Activated CD8-positive, alpha-beta memory T cell treated with anti-CD3 and anti-CD28 coated beads for 36 hours (primary cell): ENCODE data around the gene ZBTB17. TPM values are rescaled to one million over a fixed set of nuclear protein-coding genes. Genes with fewer than 3 reads are reported as not detected.
"Not testable (repeated sequence)": the region's sequence is repeated elsewhere in the genome, so short reads cannot be mapped to it uniquely, and the experiment has no call there.

Experiments
- CTCF ChIA-PET: fragments of 350-600 bp; sonication (Branson Sonifier 250); formaldehyde crosslinking; loops from one replicate; lab custom pipeline; 2021; ENCODE audit warnings: antibody characterized with exemption; lab: Charles Lee
- POLR2A ChIA-PET: fragments of 350-600 bp; sonication (Branson Sonifier 250); formaldehyde crosslinking; loops from one replicate; lab custom pipeline; 2021; ENCODE audit warnings: antibody characterized with exemption; lab: Charles Lee
- total RNA-seq, 2 experiments: library from RNA; stranded (reverse); gene quantifications; one replicate each; pipeline ENCODE4 v1.2.3, GENCODE V29; 2021

Gene ZBTB17
- total RNA-seq, 2 experiments from 2014 or later: 54.8 to 57.9 TPM

DNA sequence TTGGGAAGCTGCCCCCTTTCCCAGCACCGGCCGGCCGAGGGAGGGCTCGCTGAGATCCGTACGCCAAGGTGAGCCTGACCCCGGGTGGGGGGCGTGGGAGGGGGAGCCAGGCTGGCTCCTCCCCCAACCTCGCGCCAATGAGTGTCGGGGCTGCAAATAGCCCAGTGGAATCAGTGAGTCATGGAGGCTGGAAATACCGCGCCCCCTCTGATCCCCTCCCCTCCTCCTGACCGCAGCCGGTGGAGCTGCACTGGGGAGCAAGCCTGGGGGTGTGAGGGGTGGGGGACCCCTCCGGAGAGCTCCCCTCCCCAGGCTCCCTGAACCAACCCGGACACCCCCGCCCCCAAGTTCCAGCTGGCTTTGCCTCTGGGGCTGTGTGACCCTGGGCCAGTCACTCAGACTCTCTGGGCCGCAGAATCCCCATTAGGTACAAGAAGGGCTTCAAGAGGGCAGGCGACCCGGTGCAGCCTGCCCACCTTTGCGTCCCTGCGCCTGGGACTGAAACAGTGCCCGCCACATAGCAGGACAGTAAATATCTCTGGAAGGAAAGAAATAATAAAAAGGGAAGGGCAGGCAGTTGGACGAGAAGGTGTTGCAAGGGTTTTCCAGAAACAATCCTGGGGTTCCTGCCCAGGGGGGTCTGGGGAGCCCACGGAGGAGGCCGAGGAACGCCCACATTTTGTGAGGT lies 37.5 kb upstream of the ZBTB17 start:
- CTCF ChIA-PET: interaction anchor here (1.3 kb wide), 2 partner anchors 65 to 198 kb away, joined by 3 to 5 read pairs; no protein-coding TSS in a partner anchor

DNA sequence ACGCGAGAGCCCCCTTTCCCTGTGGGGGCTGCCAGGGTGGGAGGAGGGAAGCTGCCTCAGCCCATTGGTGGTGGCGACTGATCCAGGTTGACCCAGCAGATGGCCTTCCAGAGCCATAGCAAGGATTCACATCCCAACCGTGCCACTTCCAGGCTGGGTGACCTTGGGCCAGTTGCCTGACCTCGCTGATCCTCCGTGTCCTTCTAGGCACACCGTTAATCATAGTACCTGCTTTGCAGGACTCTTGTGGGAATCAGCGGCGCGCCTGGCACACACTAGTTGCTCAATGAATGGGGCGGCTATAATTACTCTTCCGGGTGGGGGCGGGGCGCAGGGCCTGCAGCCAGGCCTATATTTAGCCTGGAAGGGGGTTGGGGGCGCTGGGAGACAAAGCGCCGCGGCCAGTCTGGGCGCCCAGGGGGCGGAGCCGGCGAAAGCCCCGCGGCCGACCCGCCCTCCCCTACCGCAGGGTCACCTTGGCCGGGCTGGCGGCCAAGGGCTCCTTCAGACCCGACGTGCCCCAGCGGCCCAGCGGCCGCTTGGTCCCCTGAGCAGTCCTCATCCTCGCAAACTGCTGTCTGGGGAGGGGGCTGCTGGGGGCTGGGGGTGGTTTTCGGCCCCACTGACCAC lies 36.8 kb upstream of the ZBTB17 start:
- POLR2A ChIA-PET: no interaction called here
- CTCF ChIA-PET: interaction anchor here (0.6 to 1.3 kb wide), 2 partner anchors 10 to 197 kb away, joined by 3 to 5 read pairs; no protein-coding TSS in a partner anchor

More for the DNA sequence above, 37.5 kb upstream of the ZBTB17 start:
- POLR2A ChIA-PET: no interaction called here

DNA sequence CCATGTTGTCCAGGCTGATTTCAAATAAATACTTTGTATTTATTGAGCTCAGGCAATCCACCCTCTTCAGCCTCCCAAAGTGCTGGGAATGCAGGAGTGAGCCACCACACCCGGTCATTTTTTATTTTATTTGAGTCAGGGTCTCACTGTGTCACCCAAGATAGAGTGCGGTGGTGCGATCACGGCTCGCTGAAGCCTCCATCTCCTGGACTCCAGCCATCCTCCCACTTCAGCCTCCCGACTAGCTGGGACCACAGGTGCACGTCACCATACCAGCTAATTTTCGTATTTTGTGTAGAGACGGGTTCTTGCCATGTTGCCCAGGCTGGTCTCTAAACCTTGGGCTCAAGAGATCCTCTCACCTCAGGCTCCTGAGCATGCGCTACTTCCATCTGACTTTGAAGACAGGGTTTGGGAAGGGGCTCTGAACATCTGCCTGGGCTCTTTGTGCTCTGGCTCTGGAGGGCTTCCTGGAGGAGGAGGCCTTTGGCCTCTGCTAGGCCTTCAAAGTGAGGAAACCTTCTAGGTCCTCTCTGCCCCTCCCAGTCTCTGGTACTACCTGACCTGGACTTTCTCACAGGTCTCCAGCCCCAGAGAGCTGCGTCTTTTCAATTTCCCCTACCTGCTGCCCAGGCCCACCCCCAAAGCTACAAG lies 36.2 kb upstream of the ZBTB17 start:
- POLR2A ChIA-PET: no interaction called here
- CTCF ChIA-PET: interaction anchor here (0.6 to 0.8 kb wide), 2 partner anchors 9 to 173 kb away, joined by 3 read pairs; no protein-coding TSS in a partner anchor

DNA sequence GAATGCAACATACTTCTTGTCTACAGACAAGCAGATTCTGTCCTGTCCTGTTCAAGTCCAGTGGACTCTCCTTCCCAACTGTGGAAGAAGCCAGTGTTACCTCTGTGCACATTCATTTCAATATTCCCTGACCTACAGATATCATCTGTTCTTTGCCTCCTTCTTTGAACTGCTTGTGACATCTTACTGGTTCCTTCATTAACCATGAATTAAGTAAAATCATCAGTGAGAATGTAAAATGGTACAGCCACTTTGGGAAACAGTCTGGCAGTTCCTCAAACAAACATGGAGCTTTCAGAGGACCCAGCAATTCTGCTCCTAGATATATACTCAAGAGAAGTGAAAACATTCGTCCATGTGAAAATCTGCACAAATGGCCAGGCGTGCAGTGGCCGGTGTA lies 34.9 kb upstream of the ZBTB17 start:
- ChIA-PET POLR2A (no interaction called here), CTCF (interaction anchor here (0.5 to 1.5 kb wide), 5 partner anchors 18 to 179 kb away, joined by 3 to 4 read pairs (median 3); no protein-coding TSS in a partner anchor)

DNA sequence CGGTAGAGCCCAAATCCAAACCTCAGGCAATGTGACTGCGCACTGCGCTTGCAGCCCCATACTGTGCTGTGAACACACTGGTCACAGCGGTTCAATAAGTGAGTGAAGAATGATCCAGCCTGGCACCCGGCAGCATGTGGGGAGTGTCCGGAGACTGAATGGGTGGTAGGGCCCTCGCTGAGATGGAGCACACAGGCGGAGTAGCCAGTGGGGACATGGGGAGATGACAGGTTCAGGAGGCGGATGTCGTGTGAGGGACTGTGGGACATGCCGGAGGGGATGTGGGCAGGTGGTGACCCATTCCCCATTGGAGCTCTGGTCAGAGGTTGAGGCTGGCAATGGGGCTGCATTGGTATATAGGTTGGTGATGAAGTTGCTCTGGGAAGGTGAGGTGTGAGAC lies 33.8 kb upstream of the ZBTB17 start:
- ChIA-PET CTCF (interaction anchor here (0.6 to 1.7 kb wide), 9 partner anchors 9 to 73 kb away, joined by 3 to 4 read pairs (median 3); partner anchors contain the start of gene HSPB7), POLR2A (no interaction called here)

DNA sequence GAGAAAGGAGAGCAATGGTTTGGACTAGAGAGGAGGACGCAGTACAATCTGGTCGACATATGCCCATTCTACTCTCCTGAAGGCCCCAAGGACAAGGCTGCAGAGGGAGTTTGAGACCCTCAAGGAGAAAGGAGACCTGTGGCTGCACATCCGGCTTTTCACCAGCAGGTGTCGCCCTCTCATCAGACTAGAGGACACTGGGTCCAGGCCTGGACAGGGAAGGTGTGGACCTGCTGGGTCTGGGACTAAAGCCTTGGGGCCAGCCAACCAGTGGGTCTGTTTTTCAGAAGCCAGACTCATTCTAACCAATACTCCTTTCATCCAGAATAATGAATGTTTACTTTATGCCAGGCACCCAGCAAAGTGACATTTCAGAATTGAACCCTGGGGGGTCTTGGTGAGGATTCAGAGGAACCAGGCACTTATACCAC lies 33.1 kb upstream of the ZBTB17 start:
- CTCF ChIA-PET: interaction anchor here (0.6 to 2.0 kb wide), 9 partner anchors 9 to 194 kb away, joined by 3 to 9 read pairs (median 4); partner anchors contain the start of gene HSPB7
- POLR2A ChIA-PET: no interaction called here

DNA sequence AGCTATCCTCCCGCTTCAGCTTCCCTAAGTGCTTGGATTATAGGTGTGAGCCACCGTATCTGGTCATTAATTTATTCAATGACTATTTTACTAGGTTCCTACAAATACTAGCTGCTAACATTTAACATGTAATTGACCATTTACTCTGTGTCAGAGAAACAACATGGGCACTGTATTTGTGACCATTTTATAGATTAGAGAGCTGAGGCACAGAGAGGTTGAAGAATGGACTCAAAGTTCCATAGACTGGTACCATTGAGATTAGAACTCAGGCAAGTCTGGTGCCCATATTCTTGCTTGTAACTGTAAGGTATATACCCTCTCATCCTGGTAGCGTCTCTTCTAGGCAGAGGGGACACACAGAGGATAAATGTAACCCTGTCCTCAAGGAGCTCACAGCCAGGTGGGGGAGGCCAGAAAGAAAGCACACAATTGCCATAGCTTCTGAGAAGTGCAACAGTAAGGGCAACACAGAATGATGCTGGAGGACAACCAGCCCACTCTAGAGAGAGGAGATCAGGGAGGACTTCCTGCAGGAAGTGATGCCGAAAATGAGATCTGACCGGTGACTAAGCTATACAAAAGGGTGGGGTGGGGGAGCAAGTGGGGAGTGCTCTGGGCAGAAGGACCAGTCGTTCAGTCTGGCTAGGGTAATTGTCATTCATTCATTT lies 31.9 kb upstream of the ZBTB17 start:
- ChIA-PET POLR2A (interaction anchor here (0.6 kb wide), 1 partner anchor 299 kb away, joined by 5 read pairs; no protein-coding TSS in a partner anchor), CTCF (interaction anchor here (0.6 to 2.0 kb wide), 9 partner anchors 13 to 327 kb away, joined by 3 to 9 read pairs (median 3); no protein-coding TSS in a partner anchor)

DNA sequence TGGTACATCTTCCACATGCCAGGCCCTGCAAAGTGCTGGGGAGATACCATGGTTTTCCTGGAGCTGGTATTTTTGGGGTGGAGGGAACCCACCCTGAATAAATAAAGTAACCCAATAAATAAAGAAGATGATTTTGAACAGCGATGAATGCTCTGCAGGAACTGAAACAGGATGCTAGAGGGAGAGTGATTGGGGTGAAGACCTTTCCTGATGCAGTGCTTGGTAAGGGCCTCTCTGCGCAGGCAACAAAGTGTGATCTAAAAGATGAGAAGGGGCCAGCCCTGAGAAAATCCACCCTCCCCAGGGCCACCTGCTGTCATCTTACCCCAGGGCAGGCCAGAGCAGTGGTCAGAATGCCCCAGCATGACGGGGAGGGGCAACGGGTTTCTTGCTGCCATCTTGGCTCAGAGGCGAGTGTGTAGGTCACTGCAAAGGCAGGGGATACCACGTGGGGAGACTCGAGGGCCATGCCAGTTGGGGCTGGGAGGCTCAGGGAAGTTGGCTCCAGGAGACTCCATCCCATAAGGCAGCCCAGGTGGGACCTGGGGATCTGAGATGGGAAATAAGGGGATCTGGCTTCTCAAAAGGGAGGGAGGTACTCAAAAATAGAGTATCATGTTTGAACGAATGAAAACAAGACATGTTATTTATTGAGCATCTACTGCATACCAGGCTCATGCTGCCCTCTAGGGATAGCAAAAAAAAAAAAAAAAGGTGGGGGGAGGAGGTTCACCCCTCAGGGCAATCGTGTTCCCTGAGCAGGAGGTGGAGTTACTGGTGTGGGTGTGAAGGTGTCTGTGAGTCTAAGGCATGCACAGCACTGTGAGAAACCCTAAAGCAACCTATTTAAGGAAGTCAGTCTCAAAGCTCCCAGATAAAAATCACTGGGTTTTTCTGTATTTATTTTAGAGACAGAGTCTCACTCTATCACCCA lies 30.9 kb upstream of the ZBTB17 start:
- POLR2A ChIA-PET: no interaction called here

DNA sequence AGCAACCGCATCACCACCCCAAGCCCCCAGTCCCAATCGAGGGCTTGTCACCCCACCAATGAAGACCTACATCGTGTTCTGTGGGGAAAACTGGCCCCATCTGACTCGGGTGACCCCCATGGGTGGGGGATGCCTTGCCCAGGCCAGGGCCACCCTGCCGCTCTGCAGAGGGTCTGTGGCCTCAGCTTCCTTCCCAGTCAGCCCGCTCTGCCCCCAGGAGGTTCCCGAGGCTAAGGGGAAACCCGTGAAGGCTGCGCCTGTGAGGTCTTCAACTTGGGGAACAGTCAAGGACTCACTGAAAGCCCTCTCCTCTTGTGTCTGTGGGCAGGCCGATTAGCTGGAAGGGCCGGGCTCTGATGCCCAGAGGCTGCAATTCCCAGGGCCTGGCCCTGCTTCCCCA lies 30.1 kb upstream of the ZBTB17 start:
- POLR2A ChIA-PET: no interaction called here
- CTCF ChIA-PET: interaction anchor here (0.8 to 1.4 kb wide), 5 partner anchors 8 to 214 kb away, joined by 3 to 4 read pairs (median 3); no protein-coding TSS in a partner anchor

More for the DNA sequence above, 30.9 kb upstream of the ZBTB17 start:
- CTCF ChIA-PET: interaction anchor here (0.6 to 2.0 kb wide), 7 partner anchors 100 to 266 kb away, joined by 3 to 9 read pairs (median 4); no protein-coding TSS in a partner anchor

DNA sequence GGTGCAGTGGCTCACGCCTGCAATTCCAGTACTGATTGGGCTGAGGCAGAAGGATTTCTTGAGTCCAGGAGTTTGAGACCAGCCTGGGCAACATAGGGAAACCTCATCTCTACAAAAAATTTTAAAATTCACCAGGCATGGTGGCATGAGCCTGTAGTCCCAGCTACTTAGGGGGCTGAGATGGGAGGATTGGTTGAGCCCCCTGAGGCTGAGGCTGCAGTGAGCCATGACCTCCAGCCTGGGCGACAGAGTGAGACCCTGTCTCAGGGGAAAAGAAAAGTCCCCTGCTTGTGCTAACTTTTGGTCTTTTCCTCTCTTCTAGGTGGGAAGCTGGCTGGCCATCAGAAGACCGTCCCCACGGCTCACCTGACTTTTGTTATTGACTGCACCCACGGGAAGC lies 29.7 kb upstream of the ZBTB17 start:
- ChIA-PET CTCF (interaction anchor here (0.9 to 1.4 kb wide), 5 partner anchors 8 to 214 kb away, joined by 3 to 4 read pairs (median 3); no protein-coding TSS in a partner anchor), POLR2A (no interaction called here)

DNA sequence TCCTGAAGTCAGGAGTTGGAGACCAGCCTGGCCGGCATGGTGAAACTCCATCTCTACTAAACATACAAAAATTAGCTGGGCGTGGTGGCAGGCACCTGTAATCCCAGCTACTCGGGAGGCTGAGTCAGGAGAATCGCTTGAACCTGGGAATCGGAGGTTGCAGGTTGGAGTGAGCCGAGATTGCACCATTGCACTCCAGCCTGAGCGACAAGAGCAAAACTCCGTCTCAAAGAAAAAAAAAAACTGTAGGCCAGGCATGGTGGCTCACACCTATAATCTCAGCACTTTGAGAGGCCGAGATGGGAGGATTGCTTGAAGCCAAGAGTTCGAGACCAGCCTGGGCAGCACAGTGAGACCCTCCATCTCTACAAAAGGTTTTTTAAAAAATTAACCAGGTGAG lies 25.4 kb upstream of the ZBTB17 start:
- CTCF ChIA-PET, POLR2A ChIA-PET: not testable (repeated sequence)

DNA sequence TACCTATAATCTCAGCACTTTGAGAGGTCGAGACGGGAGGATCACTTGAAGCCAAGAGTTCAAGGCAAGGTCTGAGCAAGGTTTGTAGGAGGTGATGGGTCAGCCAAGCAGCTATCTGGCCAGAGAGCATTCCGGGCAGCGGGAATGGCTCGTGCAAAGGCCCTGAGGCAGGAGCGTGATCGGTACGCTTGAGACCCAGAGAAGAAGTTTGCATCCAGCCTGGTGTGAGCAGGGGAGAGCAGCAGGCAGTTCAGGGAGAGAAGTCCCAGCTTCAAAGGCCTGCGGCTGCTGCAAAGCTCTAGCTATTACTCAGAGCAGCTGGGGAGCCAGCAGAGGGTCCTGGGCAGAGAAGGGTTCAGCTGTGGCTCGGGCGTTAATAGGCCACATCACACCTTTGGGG lies 23.0 kb upstream of the ZBTB17 start:
- POLR2A ChIA-PET: no interaction called here

DNA sequence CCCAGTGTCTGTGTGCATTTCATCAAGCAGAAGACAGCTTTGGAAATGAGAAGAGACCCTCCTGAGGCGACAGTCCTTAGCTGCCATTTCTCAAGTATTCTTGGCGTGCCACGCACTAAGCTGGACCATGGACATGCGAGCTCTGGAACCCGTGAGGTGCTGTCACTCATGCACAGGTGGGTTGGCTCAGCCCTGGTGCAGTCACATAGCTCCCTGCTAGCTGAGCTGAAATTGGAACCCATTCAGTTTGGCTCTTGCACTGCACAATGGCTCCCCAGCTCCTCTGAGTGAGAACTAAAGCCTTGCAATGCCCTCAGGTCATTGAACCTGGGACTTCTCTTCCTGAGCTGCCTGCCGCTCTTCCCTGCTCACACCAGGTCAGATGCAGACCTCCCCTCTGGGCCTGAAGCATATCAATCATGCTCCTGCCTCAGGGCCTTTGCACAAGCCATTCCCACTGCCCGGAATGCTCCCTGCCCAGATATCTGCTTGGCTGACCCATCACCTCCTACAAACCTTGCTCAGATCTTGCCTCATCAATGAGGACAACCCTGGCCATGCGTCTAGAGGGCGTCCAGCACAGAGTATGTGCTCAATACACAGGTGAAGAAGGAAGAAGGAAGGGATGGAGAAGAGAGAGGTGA lies 21.9 kb upstream of the ZBTB17 start:
- CTCF ChIA-PET: interaction anchor here (0.6 to 1.0 kb wide), 6 partner anchors 27 to 206 kb away, joined by 3 read pairs; no protein-coding TSS in a partner anchor
- POLR2A ChIA-PET: no interaction called here

More for the DNA sequence above, 23.0 kb upstream of the ZBTB17 start:
- CTCF ChIA-PET: no interaction called here

DNA sequence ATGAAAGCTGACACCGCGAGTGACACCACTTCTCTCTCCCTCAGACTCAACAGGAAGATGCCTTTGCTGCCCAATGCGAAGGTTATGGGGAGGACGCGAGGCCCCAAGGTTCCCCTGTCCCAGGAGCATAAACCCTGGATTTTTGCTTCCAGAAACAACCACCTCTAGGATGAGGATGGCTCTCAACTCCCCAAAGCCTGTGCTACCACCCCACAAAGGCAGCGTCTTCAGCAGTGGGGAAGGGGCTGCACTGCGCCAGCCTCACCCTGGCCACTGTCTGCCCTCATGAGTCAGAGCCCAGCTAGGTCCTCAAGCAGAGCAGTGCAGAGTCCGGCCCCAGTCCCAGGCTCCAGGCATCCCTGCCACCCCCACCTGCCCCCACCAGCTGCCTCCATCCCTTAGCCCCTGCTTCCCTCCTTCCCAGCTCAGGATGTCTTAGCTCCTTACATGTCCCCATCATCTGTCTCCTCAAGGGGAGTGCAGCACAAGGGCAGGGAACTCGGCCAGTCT lies 21.2 kb upstream of the ZBTB17 start:
- CTCF ChIA-PET: interaction anchor here (0.6 to 0.8 kb wide), 4 partner anchors 60 to 206 kb away, joined by 3 read pairs; no protein-coding TSS in a partner anchor
- POLR2A ChIA-PET: no interaction called here

DNA sequence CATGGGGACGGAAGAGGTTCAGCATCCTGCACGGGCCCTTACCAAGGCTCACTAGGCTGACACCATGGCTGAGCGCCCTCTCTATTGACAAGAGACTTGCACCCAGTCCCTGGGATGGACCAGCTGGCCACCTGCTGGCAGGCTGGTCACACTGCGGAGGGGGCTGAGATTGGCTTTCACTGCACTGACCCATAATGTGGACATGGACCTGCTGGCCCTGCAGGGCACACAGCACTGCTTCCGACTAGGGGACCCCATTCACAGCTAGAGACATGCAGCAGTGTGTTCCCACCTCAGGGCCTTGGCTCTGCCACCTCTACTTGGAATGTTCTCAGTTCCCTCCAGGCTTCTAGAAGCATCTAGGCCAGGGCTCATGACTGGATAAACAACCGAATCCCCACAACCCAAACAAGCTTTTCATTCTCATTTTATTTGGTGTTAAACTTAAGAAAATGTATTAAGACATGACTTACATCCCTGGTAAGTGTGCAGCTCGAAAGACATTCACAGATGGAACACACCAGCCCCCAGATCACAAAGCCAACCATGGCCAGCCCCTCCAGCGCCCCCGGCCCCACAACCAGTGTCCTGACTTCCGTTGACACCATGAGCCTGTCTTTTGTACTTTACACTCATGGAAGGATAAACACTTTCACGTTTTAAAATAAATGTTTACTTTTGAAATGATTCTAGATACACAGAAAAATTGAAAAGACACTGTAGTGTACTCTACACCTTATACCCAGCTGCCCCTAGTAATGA lies 18.9 kb upstream of the ZBTB17 start:
- CTCF ChIA-PET: interaction anchor here (0.8 to 1.3 kb wide), 6 partner anchors 14 to 203 kb away, joined by 3 to 8 read pairs (median 4); partner anchors contain the start of genes UQCRHL and ZBTB17
- POLR2A ChIA-PET: no interaction called here

DNA sequence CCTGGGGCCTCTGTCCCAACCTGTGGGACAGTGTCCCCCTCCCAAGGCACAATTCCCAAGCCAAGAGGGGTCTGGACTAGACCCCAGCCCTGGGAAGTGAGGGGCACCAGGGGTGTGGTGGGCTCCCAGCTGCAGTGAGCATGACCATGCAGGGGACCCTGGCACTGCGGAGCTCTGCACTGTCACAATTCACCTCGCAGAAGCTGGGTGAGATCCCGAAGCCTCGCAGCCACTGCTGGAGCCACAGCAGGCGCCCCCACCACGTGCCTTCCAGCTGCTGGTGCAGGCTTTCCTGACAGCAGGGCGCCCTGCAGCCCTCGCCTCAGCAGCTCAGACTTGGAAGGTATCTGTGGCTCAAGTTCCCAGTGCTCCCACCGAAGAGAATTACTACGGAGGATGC lies 18.2 kb upstream of the ZBTB17 start:
- CTCF ChIA-PET: interaction anchor here (0.8 to 1.2 kb wide), 4 partner anchors 15 to 191 kb away, joined by 3 to 5 read pairs (median 3); partner anchors contain the start of gene UQCRHL

More for the DNA sequence above, 18.2 kb upstream of the ZBTB17 start:
- POLR2A ChIA-PET: no interaction called here
